ENCODE measurements around the gene EPHB3.

- TF ChIP-seq CTCF (IDR thresholded peaks at IDR 0.05): no peak
- TF ChIP-seq POLR2A (IDR thresholded peaks at IDR 0.05): no peak
These were observed 40.2 kb downstream of the EPHB3 start for GRCh38 chr3:184601576-184602371.
